Astrocyte (in vitro differentiated cells and primary cell): ENCODE measurements around the gene JKAMP. TPM values are rescaled to one million over a fixed set of nuclear protein-coding genes. Genes with fewer than 3 reads are reported as not detected.

Experiments
- DNase-seq: peaks from one replicate; pipeline ENCODE4 v3.0.0-alpha.2; 2010; ENCODE audit warnings: low read depth
- FAIRE-seq: peaks from 2 replicates; lab custom pipeline; 2011; peaks lifted over from hg19 to GRCh38; lab: Jason Lieb, UNC
- H2AFZ ChIP-seq: 2 replicates; pipeline ENCODE4 v1.6.0; 2012; ENCODE audit warnings: low read depth, low read length, inconsistent platforms
- H3K27ac ChIP-seq: 2 replicates; pipeline ENCODE4 v1.5.1; 2011; ENCODE audit warnings: low read depth, low read length, inconsistent platforms
- H3K27me3 ChIP-seq: 2 replicates; pipeline ENCODE4 v1.6.0; 2011; ENCODE audit warnings: low read length, inconsistent platforms; ENCODE audit not compliant: insufficient read depth
- H3K36me3 ChIP-seq: 2 replicates; pipeline ENCODE4 v1.5.1; 2011; ENCODE audit warnings: low read length, inconsistent platforms; ENCODE audit not compliant: insufficient read depth
- H3K4me1 ChIP-seq: 2 replicates; pipeline ENCODE4 v1.5.1; 2011; ENCODE audit warnings: low read length, inconsistent platforms; ENCODE audit not compliant: insufficient read depth
- H3K4me2 ChIP-seq: 2 replicates; pipeline ENCODE4 v1.6.0; 2012; ENCODE audit warnings: low read length, inconsistent platforms
- H3K4me3 ChIP-seq: 2 replicates; pipeline ENCODE4 v1.5.1; 2011; ENCODE audit warnings: low read depth, mild to moderate bottlenecking, low read length, inconsistent platforms; ENCODE audit not compliant: insufficient read depth
- H3K79me2 ChIP-seq: 2 replicates; pipeline ENCODE4 v1.6.0; 2012; ENCODE audit warnings: mild to moderate bottlenecking, low read length, inconsistent platforms; ENCODE audit not compliant: insufficient read depth
- H3K9ac ChIP-seq: 2 replicates; pipeline ENCODE4 v1.6.0; 2012; ENCODE audit warnings: mild to moderate bottlenecking, low read length, inconsistent platforms
- H3K9me3 ChIP-seq: 2 replicates; pipeline ENCODE4 v1.5.1; 2012; ENCODE audit warnings: low read depth, mild to moderate bottlenecking, low read length, inconsistent platforms; ENCODE audit not compliant: insufficient read depth
- H4K20me1 ChIP-seq: 2 replicates; pipeline ENCODE4 v1.6.0; 2012; ENCODE audit warnings: low read length, inconsistent platforms; ENCODE audit not compliant: insufficient read depth
- H3K27ac Mint-ChIP-seq: one replicate; pipeline ENCODE4 v1.8.0; 2021; ENCODE audit warnings: mild to moderate bottlenecking, mixed read lengths; ENCODE audit not compliant: unreplicated experiment
- H3K27me3 Mint-ChIP-seq: one replicate; pipeline ENCODE4 v1.8.0; 2021; ENCODE audit warnings: low read depth, mixed read lengths; ENCODE audit not compliant: unreplicated experiment
- H3K36me3 Mint-ChIP-seq: one replicate; pipeline ENCODE4 v1.8.0; 2021; ENCODE audit warnings: low read depth, mixed read lengths; ENCODE audit not compliant: unreplicated experiment
- H3K4me1 Mint-ChIP-seq: one replicate; pipeline ENCODE4 v1.8.0; 2021; ENCODE audit warnings: low read depth, mixed read lengths; ENCODE audit not compliant: unreplicated experiment
- H3K4me3 Mint-ChIP-seq: one replicate; pipeline ENCODE4 v1.8.0; 2021; ENCODE audit warnings: mild to moderate bottlenecking, moderate library complexity, mixed read lengths; ENCODE audit not compliant: unreplicated experiment
- H3K9me3 Mint-ChIP-seq: one replicate; pipeline ENCODE4 v1.8.0; 2021; ENCODE audit warnings: mild to moderate bottlenecking, mixed read lengths; ENCODE audit not compliant: unreplicated experiment
- EZH2 ChIP-seq: IDR thresholded peaks from 2 replicates; pipeline ENCODE4 v1.6.1; 2012; ENCODE audit warnings: mild to moderate bottlenecking, low read length, inconsistent platforms; ENCODE audit not compliant: insufficient read depth
- total RNA-seq: library from RNA; stranded (reverse); gene quantifications from 2 replicates; pipeline ENCODE4 v1.2.1, GENCODE V29; 2021
- TF ChIP-seq, protein P1 (sequence below): IDR thresholded peaks from 2 replicates; pipeline ENCODE4 v1.5.1; 2011; ENCODE audit warnings: low read depth, mild to moderate bottlenecking, inconsistent platforms, low read length, moderate library complexity; ENCODE audit not compliant: insufficient read depth

JKAMP gene
- total RNA-seq, 1 donor from 2014 or later = 74.6 TPM

DNA sequence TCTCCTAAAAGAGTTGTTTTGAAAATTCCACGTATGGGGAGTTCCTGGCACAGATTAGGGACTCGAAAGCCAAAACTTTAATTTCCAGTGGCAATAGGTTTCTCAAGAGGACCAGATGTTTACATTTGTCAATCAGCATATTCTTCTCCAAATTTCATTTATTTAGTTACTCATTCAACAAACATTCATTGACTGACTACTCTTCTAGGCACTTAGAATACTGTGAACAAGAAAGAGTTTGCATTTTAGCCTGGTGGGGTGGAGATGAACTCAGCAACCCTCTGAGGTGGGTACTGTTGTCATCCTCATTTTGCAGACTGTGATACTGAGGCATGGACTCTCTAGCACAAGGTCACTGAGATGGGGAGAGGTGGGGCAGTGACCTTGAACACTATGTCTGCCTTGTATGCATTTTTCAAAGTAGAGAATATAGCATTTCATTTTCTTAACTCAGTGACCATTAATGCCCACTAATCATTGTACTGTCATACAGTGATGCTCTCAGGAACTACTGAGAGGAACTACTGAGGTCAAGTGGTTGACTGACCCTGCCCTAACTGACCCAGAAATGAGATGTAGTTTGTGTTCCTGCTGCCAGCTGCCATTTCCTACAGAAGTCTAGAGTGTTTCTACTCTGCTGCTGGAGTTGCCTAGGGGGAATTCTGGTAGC, 2.3 kb upstream of the JKAMP start:
- H3K27ac ChIP-seq = peak overlapping the region; percentile 96
- peaks cover 27% of the 10 kb centered on the region for H3K4me1 Mint-ChIP-seq
- no peaks in the 10 kb centered on the region for H3K27me3 Mint-ChIP-seq
- H3K36me3 Mint-ChIP-seq = peaks cover 9% of the 10 kb centered on the region
- peak overlapping the region; percentile 94 for H3K4me2 ChIP-seq
- FAIRE-seq (no peak), DNase-seq (peak; percentile 66)
- peaks cover 11% of the 10 kb centered on the region for H3K36me3 ChIP-seq
- peak overlapping the region; percentile 96 for H3K9ac ChIP-seq
- H3K79me2 ChIP-seq = peaks cover 98% of the 10 kb centered on the region
- no peaks in the 10 kb centered on the region for H3K9me3 ChIP-seq
- peaks cover 11% of the 10 kb centered on the region for H4K20me1 ChIP-seq
- no peaks in the 10 kb centered on the region for H3K9me3 Mint-ChIP-seq
- no peak overlapping the region for H2AFZ ChIP-seq
- peak overlapping the region; percentile 99 for H3K4me3 Mint-ChIP-seq
- peaks cover 26% of the 10 kb centered on the region for H3K4me1 ChIP-seq
- H3K27me3 ChIP-seq = no peaks in the 10 kb centered on the region
- TF ChIP-seq EZH2 = no peak
- TF ChIP-seq, protein P1, sequence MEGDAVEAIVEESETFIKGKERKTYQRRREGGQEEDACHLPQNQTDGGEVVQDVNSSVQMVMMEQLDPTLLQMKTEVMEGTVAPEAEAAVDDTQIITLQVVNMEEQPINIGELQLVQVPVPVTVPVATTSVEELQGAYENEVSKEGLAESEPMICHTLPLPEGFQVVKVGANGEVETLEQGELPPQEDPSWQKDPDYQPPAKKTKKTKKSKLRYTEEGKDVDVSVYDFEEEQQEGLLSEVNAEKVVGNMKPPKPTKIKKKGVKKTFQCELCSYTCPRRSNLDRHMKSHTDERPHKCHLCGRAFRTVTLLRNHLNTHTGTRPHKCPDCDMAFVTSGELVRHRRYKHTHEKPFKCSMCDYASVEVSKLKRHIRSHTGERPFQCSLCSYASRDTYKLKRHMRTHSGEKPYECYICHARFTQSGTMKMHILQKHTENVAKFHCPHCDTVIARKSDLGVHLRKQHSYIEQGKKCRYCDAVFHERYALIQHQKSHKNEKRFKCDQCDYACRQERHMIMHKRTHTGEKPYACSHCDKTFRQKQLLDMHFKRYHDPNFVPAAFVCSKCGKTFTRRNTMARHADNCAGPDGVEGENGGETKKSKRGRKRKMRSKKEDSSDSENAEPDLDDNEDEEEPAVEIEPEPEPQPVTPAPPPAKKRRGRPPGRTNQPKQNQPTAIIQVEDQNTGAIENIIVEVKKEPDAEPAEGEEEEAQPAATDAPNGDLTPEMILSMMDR = no peak
- H3K4me3 ChIP-seq = peak overlapping the region; percentile 85
- H3K27ac Mint-ChIP-seq = peak overlapping the region; percentile 100

GRCh38 chr14:59482541-59483331, 1.6 kb upstream of the JKAMP start:
- peaks cover 25% of the 10 kb centered on the region for H3K4me1 Mint-ChIP-seq
- FAIRE-seq = peak; percentile 64
- Histone ChIP-seq H3K9ac (peak overlapping the region; percentile 96), H3K36me3 (peaks cover 11% of the 10 kb centered on the region), H3K9me3 (no peaks in the 10 kb centered on the region), H2AFZ (peak overlapping the region; percentile 2), H3K4me1 (peaks cover 26% of the 10 kb centered on the region), H3K4me2 (peak overlapping the region; percentile 94), H4K20me1 (peaks cover 11% of the 10 kb centered on the region), H3K27me3 (no peaks in the 10 kb centered on the region), H3K79me2 (peaks cover 98% of the 10 kb centered on the region), H3K27ac (peak overlapping the region; percentile 96), H3K4me3 (peak overlapping the region; percentile 85)
- no peaks in the 10 kb centered on the region for H3K27me3 Mint-ChIP-seq
- TF ChIP-seq, protein P1 = peak; percentile 4
- TF ChIP-seq EZH2 = no peak
- peak overlapping the region; percentile 100 for H3K27ac Mint-ChIP-seq
- H3K36me3 Mint-ChIP-seq = peaks cover 9% of the 10 kb centered on the region
- H3K4me3 Mint-ChIP-seq = peak overlapping the region; percentile 99
- DNase-seq = peak; percentile 93
- no peaks in the 10 kb centered on the region for H3K9me3 Mint-ChIP-seq
